Upper lobe of left lung (tissue), 4 donors: ENCODE measurements around the gene CENPM.

Experiments
- CTCF ChIP-seq, 6 experiments: fragments of 450-650 bp in 4 of 6; fragments of 200-600 bp in 2 of 6; sonication (generic) in 2 of 6; IDR thresholded peaks; one replicate each; pipeline ENCODE4 v1.5.1; 2016 to 2019; ENCODE audit warnings: antibody characterized with exemption in 6 of 6
- EP300 ChIP-seq, 4 donors: sonication (generic); formaldehyde crosslinking; IDR thresholded peaks; one replicate each; pipeline ENCODE4 v1.5.1; 2017; ENCODE audit warnings: antibody characterized with exemption in 4 of 4, control low read depth in 2 of 4

GRCh38 chr22:41914611-41915034, 32.3 kb downstream of the CENPM start:
- TF ChIP-seq CTCF (IDR thresholded peaks at IDR 0.05) (no peak), EP300 (IDR thresholded peaks at IDR 0.05) (no peak)
